GM12872 (cell line): ENCODE data around the gene ABCG1.

Experiments
- CTCF ChIP-seq: IDR thresholded peaks from 3 replicates; pipeline ENCODE4 v1.5.1; 2011; ENCODE audit warnings: low read depth, mild to moderate bottlenecking, low read length, moderate library complexity; ENCODE audit not compliant: insufficient read depth

ABCG1 gene

GRCh38 chr21:42315296-42315891, 96.5 kb downstream of the ABCG1 start, which contains the start of gene TFF3:
Gene TFF3 (minus strand): TSS chr21:42315409. CDS start chr21:42315374, 35 bp downstream.
- TF ChIP-seq CTCF = no peak

DNA sequence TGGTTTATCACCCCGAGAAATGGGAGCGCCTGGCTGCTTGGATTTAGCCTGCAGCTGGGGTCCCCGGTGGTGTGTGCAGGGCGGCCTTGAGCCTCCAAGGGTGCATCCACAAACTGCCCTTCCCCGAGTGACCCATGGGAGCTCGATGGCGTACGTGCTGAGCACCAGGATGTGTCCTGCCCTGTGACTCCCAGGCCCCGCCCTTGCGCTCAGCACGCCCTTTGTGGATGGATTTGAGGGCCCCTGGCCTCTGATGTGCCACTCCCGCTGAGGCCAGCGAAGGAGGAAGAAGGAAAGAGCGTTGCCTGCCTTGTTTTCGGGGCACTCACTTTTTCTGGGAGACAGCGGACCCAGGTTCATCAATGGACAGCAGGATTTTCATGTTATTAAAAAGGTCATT, 98.0 kb downstream of the ABCG1 start:
- TF ChIP-seq CTCF = no peak

GRCh38 chr21:42317341-42317741, 98.4 kb downstream of the ABCG1 start:
- no peak for TF ChIP-seq CTCF

GRCh38 chr21:42317826-42318746, 99.1 kb downstream of the ABCG1 start:
- no peak for TF ChIP-seq CTCF

- no peak for TF ChIP-seq CTCF
Measured at GRCh38 chr21:42319376-42319775, 100.4 kb downstream of the ABCG1 start.

GRCh38 chr21:42319851-42320572, 101.1 kb downstream of the ABCG1 start:
- TF ChIP-seq CTCF = 0 out of 3 replicates have a peak, but pooled peaks have one; percentile 24

- TF ChIP-seq CTCF = no peak
Measured at GRCh38 chr21:42320791-42321190, 101.9 kb downstream of the ABCG1 start.
